GM12864 (cell line): ENCODE results near the gene SEC61B.

Experiments
- DNase-seq: peaks from one replicate; pipeline ENCODE4 v3.0.0-alpha.2; 2011; ENCODE audit warnings: low read depth
- H3K4me3 ChIP-seq: 2 replicates; pipeline ENCODE4 v1.5.1; 2011; ENCODE audit warnings: mild to moderate bottlenecking, low read depth, low read length, control low read depth
- CTCF ChIP-seq: IDR thresholded peaks from 2 replicates; pipeline ENCODE4 v1.5.1; 2011; ENCODE audit warnings: low read depth, mild to moderate bottlenecking, moderate library complexity, low read length, control low read depth, inconsistent platforms; ENCODE audit errors: missing control alignments

SEC61B gene

GRCh38 chr9:99180199-99180598, 41.9 kb upstream of the SEC61B start:
- no peak for TF ChIP-seq CTCF

GRCh38 chr9:99180662-99181061, 41.4 kb upstream of the SEC61B start:
- no peak for DNase-seq
- no peak for TF ChIP-seq CTCF
- no peak overlapping the region for H3K4me3 ChIP-seq

More at GRCh38 chr9:99180199-99180598, 41.9 kb upstream of the SEC61B start:
- no peak overlapping the region for H3K4me3 ChIP-seq
- peak; percentile 58 for DNase-seq

GRCh38 chr9:99181206-99181605, 40.9 kb upstream of the SEC61B start:
- H3K4me3 ChIP-seq = no peak overlapping the region
- no peak for TF ChIP-seq CTCF
- DNase-seq = no peak

GRCh38 chr9:99181621-99182020, 40.5 kb upstream of the SEC61B start:
- no peak for TF ChIP-seq CTCF
- no peak overlapping the region for H3K4me3 ChIP-seq
- peak; percentile 64 for DNase-seq

- DNase-seq = no peak
Observed at GRCh38 chr9:99182356-99182755, 39.7 kb upstream of the SEC61B start.

GRCh38 chr9:99183616-99184015, 38.5 kb upstream of the SEC61B start:
- DNase-seq = no peak
- no peak overlapping the region for H3K4me3 ChIP-seq
- no peak for TF ChIP-seq CTCF

More at GRCh38 chr9:99182356-99182755, 39.7 kb upstream of the SEC61B start:
- no peak overlapping the region for H3K4me3 ChIP-seq
- TF ChIP-seq CTCF = no peak

GRCh38 chr9:99184110-99184474, 38.0 kb upstream of the SEC61B start:
- no peak for DNase-seq
- H3K4me3 ChIP-seq = no peak overlapping the region
- TF ChIP-seq CTCF = no peak
